DOHH2 (cell line): ENCODE measurements around the gene ITGB5.

Experiments
- H3F3A ChIP-seq: fragments of 200-600 bp; sonication (generic), shearing (Covaris generic); 2 replicates; pipeline ENCODE4 v1.6.0; 2016; ENCODE audit warnings: antibody characterized with exemption, mild to moderate bottlenecking; ENCODE audit not compliant: control insufficient read depth, insufficient read depth
- H3K27ac ChIP-seq: fragments of 200-600 bp; sonication (generic); 2 replicates; pipeline ENCODE4 v1.5.1; 2014; ENCODE audit warnings: low read depth, mild to moderate bottlenecking, low read length, moderate library complexity
- H3K27me3 ChIP-seq: fragments of 200-600 bp; sonication (generic); 2 replicates; pipeline ENCODE4 v1.6.1; 2014; ENCODE audit warnings: mild to moderate bottlenecking, low read length, mixed read lengths; ENCODE audit not compliant: control insufficient read depth
- H3K36me3 ChIP-seq: fragments of 200-600 bp; sonication (generic); 2 replicates; pipeline ENCODE4 v1.6.1; 2014; ENCODE audit warnings: mild to moderate bottlenecking, low read length, moderate library complexity, mixed read lengths; ENCODE audit not compliant: control insufficient read depth
- H3K4me1 ChIP-seq: fragments of 200-600 bp; sonication (generic); 2 replicates; pipeline ENCODE4 v1.6.1; 2014; ENCODE audit warnings: mild to moderate bottlenecking, low read length, mixed read lengths; ENCODE audit not compliant: control insufficient read depth
- H3K4me2 ChIP-seq: fragments of 200-600 bp; sonication (generic); 2 replicates; pipeline ENCODE4 v1.6.0; 2014; ENCODE audit warnings: mild to moderate bottlenecking, low read length, moderate library complexity
- H3K4me3 ChIP-seq: fragments of 200-600 bp; sonication (generic); 2 replicates; pipeline ENCODE4 v1.5.1; 2014; ENCODE audit warnings: mild to moderate bottlenecking, low read length, mixed read lengths
- H3K79me2 ChIP-seq: fragments of 200-600 bp; sonication (generic); 2 replicates; pipeline ENCODE4 v1.6.1; 2014; ENCODE audit warnings: mild to moderate bottlenecking, low read length, mixed read lengths; ENCODE audit not compliant: control insufficient read depth
- H3K9me2 ChIP-seq: fragments of 200-600 bp; sonication (generic); replicated peaks from 2 replicates; pipeline ENCODE4 v1.6.1; 2014; ENCODE audit warnings: mild to moderate bottlenecking, low read length, mixed read lengths; ENCODE audit not compliant: control insufficient read depth
- H3K9me3 ChIP-seq: fragments of 200-600 bp; sonication (generic); 2 replicates; pipeline ENCODE4 v1.6.1; 2014; ENCODE audit warnings: antibody characterized with exemption, low read length, mixed read lengths; ENCODE audit not compliant: control insufficient read depth, insufficient read depth
- H4K20me1 ChIP-seq: fragments of 200-600 bp; sonication (generic); 2 replicates; pipeline ENCODE4 v1.6.0; 2014; ENCODE audit warnings: low read depth, mild to moderate bottlenecking, antibody characterized with exemption, low read length, moderate library complexity; ENCODE audit not compliant: control insufficient read depth, insufficient read depth
- CTCF ChIP-seq: fragments of 200-600 bp; sonication (generic); IDR thresholded peaks from one replicate; pipeline ENCODE4 v1.5.1; 2014; ENCODE audit warnings: antibody characterized with exemption, mild to moderate bottlenecking, low read depth, low read length; ENCODE audit not compliant: poor library complexity, severe bottlenecking
- EZH2phosphoT487 ChIP-seq: fragments of 200-600 bp; sonication (generic); IDR thresholded peaks from 2 replicates; pipeline ENCODE4 v1.6.1; 2017; ENCODE audit warnings: borderline replicate concordance, mild to moderate bottlenecking, antibody characterized with exemption, low read length, moderate library complexity, mixed read lengths

The ITGB5 gene

GRCh38 chr3:124821356-124821755 is 65.8 kb downstream of the ITGB5 start:
- H3K9me2 ChIP-seq: no peaks in the 10 kb centered on the region
- H3K27me3 ChIP-seq: no peaks in the 10 kb centered on the region
- H3F3A ChIP-seq: no peaks in the 10 kb centered on the region
- H3K4me1 ChIP-seq: no peaks in the 10 kb centered on the region
- no peak overlapping the region for H3K4me2 ChIP-seq
- no peaks in the 10 kb centered on the region for H3K79me2 ChIP-seq
- no peaks in the 10 kb centered on the region for H4K20me1 ChIP-seq
- no peak overlapping the region for H3K4me3 ChIP-seq
- no peak overlapping the region for H3K27ac ChIP-seq
- no peak for TF ChIP-seq CTCF
- no peak for TF ChIP-seq EZH2phosphoT487
- H3K36me3 ChIP-seq: no peaks in the 10 kb centered on the region
- H3K9me3 ChIP-seq: no peaks in the 10 kb centered on the region

GRCh38 chr3:124818398-124819091 is 68.6 kb downstream of the ITGB5 start:
- H3K4me1 ChIP-seq: no peaks in the 10 kb centered on the region
- no peaks in the 10 kb centered on the region for H3F3A ChIP-seq
- H3K9me2 ChIP-seq: no peaks in the 10 kb centered on the region
- no peak for TF ChIP-seq EZH2phosphoT487
- TF ChIP-seq CTCF: no peak
- H4K20me1 ChIP-seq: no peaks in the 10 kb centered on the region
- no peak overlapping the region for H3K27ac ChIP-seq
- H3K27me3 ChIP-seq: no peaks in the 10 kb centered on the region
- no peaks in the 10 kb centered on the region for H3K36me3 ChIP-seq
- H3K4me3 ChIP-seq: no peak overlapping the region
- H3K4me2 ChIP-seq: no peak overlapping the region
- no peaks in the 10 kb centered on the region for H3K79me2 ChIP-seq
- no peaks in the 10 kb centered on the region for H3K9me3 ChIP-seq

- Histone ChIP-seq H3K9me2 (no peaks in the 10 kb centered on the region), H3K4me1 (no peaks in the 10 kb centered on the region), H4K20me1 (no peaks in the 10 kb centered on the region), H3K36me3 (no peaks in the 10 kb centered on the region), H3K4me3 (no peak overlapping the region), H3F3A (no peaks in the 10 kb centered on the region), H3K9me3 (no peaks in the 10 kb centered on the region), H3K27ac (no peak overlapping the region), H3K4me2 (no peak overlapping the region), H3K79me2 (no peaks in the 10 kb centered on the region), H3K27me3 (no peaks in the 10 kb centered on the region)
- TF ChIP-seq EZH2phosphoT487 (no peak), CTCF (no peak)
Measured at GRCh38 chr3:124817079-124817478, 70.1 kb downstream of the ITGB5 start.
